ENCODE data around the gene NDE1.

The NDE1 gene

GRCh38 chr16:15739950-15740349 lies 89.9 kb downstream of the NDE1 start:
- no peak overlapping the region for H3K4me3 ChIP-seq (ENCODE audit: low read depth, low read length, poor library complexity, severe bottlenecking)
- H3K4me2 ChIP-seq (ENCODE audit: low read length): no peak overlapping the region
- peaks cover 6% of the 10 kb centered on the region; the same call in 1 of the 2 replicates for H3K27me3 ChIP-seq (ENCODE audit: insufficient read depth, low read length)
- H3K9ac ChIP-seq (ENCODE audit: low read length): no peak overlapping the region
- H2AFZ ChIP-seq (ENCODE audit: low read length): no peak overlapping the region
- TF ChIP-seq EZH2 (IDR thresholded peaks at IDR 0.05; ENCODE audit: borderline replicate concordance, low read length) (no peak), CTCF (IDR thresholded peaks at IDR 0.05; ENCODE audit: low read length) (no peak)
- no peaks in the 10 kb centered on the region for H3K9me3 ChIP-seq (ENCODE audit: low read length)
- H3K36me3 ChIP-seq (ENCODE audit: insufficient read depth, low read length): no peaks in the 10 kb centered on the region; the same call in 1 of the 2 replicates
- H3K9me2 ChIP-seq (ENCODE audit: low read depth, low read length): no peaks in the 10 kb centered on the region
- no peaks in the 10 kb centered on the region for H3K4me1 ChIP-seq (ENCODE audit: insufficient read depth, low read length, severe bottlenecking)
- no peaks in the 10 kb centered on the region for H3F3A ChIP-seq (ENCODE audit: insufficient read depth, low read length)
- H4K20me1 ChIP-seq (ENCODE audit: insufficient read depth, low read length): no peaks in the 10 kb centered on the region
- H3K79me2 ChIP-seq (ENCODE audit: insufficient read depth, low read length): no peaks in the 10 kb centered on the region
- no peak overlapping the region for H3K27ac ChIP-seq (ENCODE audit: low read depth, low read length, poor library complexity, severe bottlenecking)

GRCh38 chr16:15741207-15741871 lies 91.3 kb downstream of the NDE1 start:
- no peaks in the 10 kb centered on the region for H3F3A ChIP-seq (ENCODE audit: insufficient read depth, low read length)
- H3K4me3 ChIP-seq (ENCODE audit: low read depth, low read length, poor library complexity, severe bottlenecking): no peak overlapping the region
- no peaks in the 10 kb centered on the region for H3K9me3 ChIP-seq (ENCODE audit: low read length)
- H2AFZ ChIP-seq (ENCODE audit: low read length): no peak overlapping the region
- no peaks in the 10 kb centered on the region for H4K20me1 ChIP-seq (ENCODE audit: insufficient read depth, low read length)
- TF ChIP-seq EZH2 (IDR thresholded peaks at IDR 0.05; ENCODE audit: borderline replicate concordance, low read length): no peak
- no peak for TF ChIP-seq CTCF (IDR thresholded peaks at IDR 0.05; ENCODE audit: low read length)
- H3K4me1 ChIP-seq (ENCODE audit: insufficient read depth, low read length, severe bottlenecking): no peaks in the 10 kb centered on the region
- no peak overlapping the region for H3K4me2 ChIP-seq (ENCODE audit: low read length)
- no peak overlapping the region for H3K9ac ChIP-seq (ENCODE audit: low read length)
- H3K36me3 ChIP-seq (ENCODE audit: insufficient read depth, low read length): no peaks in the 10 kb centered on the region; the same call in 1 of the 2 replicates
- H3K27me3 ChIP-seq (ENCODE audit: insufficient read depth, low read length): peaks cover 6% of the 10 kb centered on the region; the same call in 1 of the 2 replicates
- no peak overlapping the region for H3K27ac ChIP-seq (ENCODE audit: low read depth, low read length, poor library complexity, severe bottlenecking)
- no peaks in the 10 kb centered on the region for H3K79me2 ChIP-seq (ENCODE audit: insufficient read depth, low read length)
- H3K9me2 ChIP-seq (ENCODE audit: low read depth, low read length): no peaks in the 10 kb centered on the region

- H2AFZ ChIP-seq (ENCODE audit: low read length): no peak overlapping the region
- no peaks in the 10 kb centered on the region for H3K9me2 ChIP-seq (ENCODE audit: low read depth, low read length)
- H3K79me2 ChIP-seq (ENCODE audit: insufficient read depth, low read length): no peaks in the 10 kb centered on the region
- H3K9ac ChIP-seq (ENCODE audit: low read length): no peak overlapping the region
- H4K20me1 ChIP-seq (ENCODE audit: insufficient read depth, low read length): no peaks in the 10 kb centered on the region
- no peak overlapping the region for H3K4me3 ChIP-seq (ENCODE audit: low read depth, low read length, poor library complexity, severe bottlenecking)
- no peak overlapping the region for H3K4me2 ChIP-seq (ENCODE audit: low read length)
- no peaks in the 10 kb centered on the region for H3K9me3 ChIP-seq (ENCODE audit: low read length)
- H3K27me3 ChIP-seq (ENCODE audit: insufficient read depth, low read length): no peaks in the 10 kb centered on the region; the same call in 1 of the 2 replicates
- TF ChIP-seq EZH2 (IDR thresholded peaks at IDR 0.05; ENCODE audit: borderline replicate concordance, low read length) (no peak), CTCF (IDR thresholded peaks at IDR 0.05; ENCODE audit: low read length) (no peak)
- H3F3A ChIP-seq (ENCODE audit: insufficient read depth, low read length): no peaks in the 10 kb centered on the region
- H3K4me1 ChIP-seq (ENCODE audit: insufficient read depth, low read length, severe bottlenecking): no peaks in the 10 kb centered on the region
- no peak overlapping the region for H3K27ac ChIP-seq (ENCODE audit: low read depth, low read length, poor library complexity, severe bottlenecking)
- H3K36me3 ChIP-seq (ENCODE audit: insufficient read depth, low read length): no peaks in the 10 kb centered on the region; the same call in 1 of the 2 replicates
Observed at GRCh38 chr16:15742716-15743115, 92.7 kb downstream of the NDE1 start.
